PFSK-1 (cell line): ENCODE results near the gene NFIX.

ENCODE experiments used
- FOXP2 ChIP-seq: optimal IDR thresholded peaks from 2 replicates; pipeline ENCODE3; 2011; ENCODE audit warnings: borderline replicate concordance, control low read depth, inconsistent platforms; ENCODE audit not compliant: insufficient read depth; ENCODE audit errors: extremely low read length, extremely low read depth
- POLR2AphosphoS5 ChIP-seq: IDR thresholded peaks from 2 replicates; pipeline ENCODE4 v1.6.1; 2012; ENCODE audit warnings: low read depth, mild to moderate bottlenecking, control low read depth, low read length, moderate library complexity
- SIN3A ChIP-seq: IDR thresholded peaks from 2 replicates; pipeline ENCODE4 v1.6.1; 2012; ENCODE audit warnings: mild to moderate bottlenecking, low read length, moderate library complexity, borderline replicate concordance; ENCODE audit not compliant: insufficient read depth
- TAF1 ChIP-seq: IDR thresholded peaks from 2 replicates; pipeline ENCODE4 v1.6.1; 2012; ENCODE audit warnings: low read length, control low read depth, borderline replicate concordance; ENCODE audit not compliant: insufficient read depth
- TF ChIP-seq, protein P1 (sequence below), 2 experiments: IDR thresholded peaks; 2 replicates each; pipeline versions ENCODE4 v1.6.1 to v1.8.0; 2011 to 2012; ENCODE audit warnings: low read depth in 2 of 2, low read length in 2 of 2, control low read depth in 1 of 2, inconsistent platforms in 1 of 2, mild to moderate bottlenecking in 1 of 2, moderate library complexity in 1 of 2; ENCODE audit not compliant: insufficient read depth in 1 of 2

Gene NFIX

DNA sequence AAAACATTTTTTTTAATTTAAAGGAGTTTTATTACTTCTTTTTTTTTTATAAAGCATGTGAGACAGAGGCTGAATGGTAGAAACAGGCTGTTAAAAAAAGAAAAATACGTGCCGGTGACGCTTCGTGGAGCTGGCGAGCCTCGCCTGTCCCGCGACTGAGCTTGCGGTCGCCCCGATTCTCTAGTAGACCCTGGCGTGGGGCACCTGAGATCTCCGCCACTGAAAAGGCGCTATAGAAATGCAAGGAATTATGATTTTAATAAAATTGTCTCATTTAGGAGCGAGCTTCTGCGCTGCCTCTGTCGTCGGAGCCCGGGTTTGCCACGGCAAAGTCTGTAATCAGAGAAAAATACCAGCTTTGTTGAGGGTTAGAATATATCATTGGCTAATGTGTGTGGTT, 18.4 kb downstream of the NFIX start:
- TF ChIP-seq SIN3A (no peak), TAF1 (no peak), POLR2AphosphoS5 (no peak), FOXP2 (no peak)
- TF ChIP-seq, protein P1, sequence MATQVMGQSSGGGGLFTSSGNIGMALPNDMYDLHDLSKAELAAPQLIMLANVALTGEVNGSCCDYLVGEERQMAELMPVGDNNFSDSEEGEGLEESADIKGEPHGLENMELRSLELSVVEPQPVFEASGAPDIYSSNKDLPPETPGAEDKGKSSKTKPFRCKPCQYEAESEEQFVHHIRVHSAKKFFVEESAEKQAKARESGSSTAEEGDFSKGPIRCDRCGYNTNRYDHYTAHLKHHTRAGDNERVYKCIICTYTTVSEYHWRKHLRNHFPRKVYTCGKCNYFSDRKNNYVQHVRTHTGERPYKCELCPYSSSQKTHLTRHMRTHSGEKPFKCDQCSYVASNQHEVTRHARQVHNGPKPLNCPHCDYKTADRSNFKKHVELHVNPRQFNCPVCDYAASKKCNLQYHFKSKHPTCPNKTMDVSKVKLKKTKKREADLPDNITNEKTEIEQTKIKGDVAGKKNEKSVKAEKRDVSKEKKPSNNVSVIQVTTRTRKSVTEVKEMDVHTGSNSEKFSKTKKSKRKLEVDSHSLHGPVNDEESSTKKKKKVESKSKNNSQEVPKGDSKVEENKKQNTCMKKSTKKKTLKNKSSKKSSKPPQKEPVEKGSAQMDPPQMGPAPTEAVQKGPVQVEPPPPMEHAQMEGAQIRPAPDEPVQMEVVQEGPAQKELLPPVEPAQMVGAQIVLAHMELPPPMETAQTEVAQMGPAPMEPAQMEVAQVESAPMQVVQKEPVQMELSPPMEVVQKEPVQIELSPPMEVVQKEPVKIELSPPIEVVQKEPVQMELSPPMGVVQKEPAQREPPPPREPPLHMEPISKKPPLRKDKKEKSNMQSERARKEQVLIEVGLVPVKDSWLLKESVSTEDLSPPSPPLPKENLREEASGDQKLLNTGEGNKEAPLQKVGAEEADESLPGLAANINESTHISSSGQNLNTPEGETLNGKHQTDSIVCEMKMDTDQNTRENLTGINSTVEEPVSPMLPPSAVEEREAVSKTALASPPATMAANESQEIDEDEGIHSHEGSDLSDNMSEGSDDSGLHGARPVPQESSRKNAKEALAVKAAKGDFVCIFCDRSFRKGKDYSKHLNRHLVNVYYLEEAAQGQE (IDR thresholded peaks at IDR 0.05; ENCODE audit: insufficient read depth in 1 of 2, low read depth in 2 of 2, low read length in 2 of 2): no peak

- no peak for TF ChIP-seq POLR2AphosphoS5
These were observed 19.0 kb downstream of the NFIX start for GRCh38 chr19:13014101-13014920.

DNA sequence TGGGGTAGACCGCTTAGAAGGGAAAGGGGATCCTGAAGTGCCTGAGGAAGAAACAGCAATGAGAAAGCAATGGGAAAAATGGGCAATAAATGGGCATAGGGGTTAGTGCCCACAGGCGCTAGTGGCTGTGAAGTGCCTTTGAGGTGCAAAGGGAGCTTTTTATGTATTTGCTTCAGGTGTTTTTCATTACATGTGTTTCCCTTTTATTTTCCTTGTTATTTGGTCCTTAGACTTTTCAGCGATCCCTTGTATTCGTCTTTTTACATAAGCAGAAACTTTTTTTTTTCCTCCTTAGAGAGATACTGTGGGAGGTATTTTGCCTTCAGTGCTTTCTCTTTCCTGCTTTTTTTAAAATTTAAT, 19.6 kb downstream of the NFIX start:
- no peak for TF ChIP-seq POLR2AphosphoS5
- TF ChIP-seq SIN3A: no peak
- TF ChIP-seq FOXP2: no peak
- TF ChIP-seq, protein P1 (IDR thresholded peaks at IDR 0.05; ENCODE audit: insufficient read depth in 1 of 2, low read depth in 2 of 2, low read length in 2 of 2): no peak
- no peak for TF ChIP-seq TAF1

- TF ChIP-seq POLR2AphosphoS5 (no peak), SIN3A (no peak), TAF1 (no peak), FOXP2 (no peak)
- TF ChIP-seq, protein P1 (IDR thresholded peaks at IDR 0.05; ENCODE audit: insufficient read depth in 1 of 2, low read depth in 2 of 2, low read length in 2 of 2): no peak
These were observed 20.3 kb downstream of the NFIX start for GRCh38 chr19:13015361-13016223.

DNA sequence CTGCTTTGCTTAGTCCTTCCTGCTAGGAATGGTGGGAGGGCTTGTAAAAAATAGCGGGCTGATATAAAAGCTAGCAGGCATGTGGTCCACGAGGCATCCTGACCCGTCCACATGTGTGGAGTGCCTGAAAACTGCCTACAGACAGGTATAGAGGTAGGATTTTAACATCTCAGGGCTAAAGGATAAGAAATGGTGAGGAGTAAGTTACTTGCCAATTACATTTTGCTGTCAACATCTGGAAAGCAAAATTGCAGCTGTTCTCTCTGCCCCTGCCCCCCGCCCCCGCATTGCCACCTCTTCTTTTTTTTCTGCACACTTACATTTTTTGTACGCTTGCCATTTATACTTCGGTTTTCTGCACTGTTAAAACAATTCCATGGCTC, 21.0 kb downstream of the NFIX start:
- TF ChIP-seq POLR2AphosphoS5: no peak
- no peak for TF ChIP-seq FOXP2
- TF ChIP-seq TAF1: no peak
- TF ChIP-seq SIN3A: no peak
- TF ChIP-seq, protein P1 (IDR thresholded peaks at IDR 0.05; ENCODE audit: insufficient read depth in 1 of 2, low read depth in 2 of 2, low read length in 2 of 2): no peak
